ENCODE data around the gene MYEOV. TPM values are rescaled to one million over a fixed set of nuclear protein-coding genes. Genes with fewer than 3 reads are reported as not detected.

MYEOV gene
- total and polyA plus RNA-seq, 4 donors: 0.79 to 0.90 TPM; not detected in 2

GRCh38 chr11:69335007-69335780, 41.2 kb downstream of the MYEOV start:
- H3K27ac ChIP-seq (ENCODE audit: low read depth in 1 of 2, low read length in 2 of 2): no peak overlapping the region
- no peaks in the 10 kb centered on the region for H3K27me3 ChIP-seq (ENCODE audit: control insufficient read depth in 4 of 4, insufficient read depth in 4 of 4, low read length in 3 of 4)
- H3K4me3 ChIP-seq (ENCODE audit: low read depth in 1 of 3, low read length in 3 of 3): no peak overlapping the region
- H3K9ac ChIP-seq (ENCODE audit: low read depth in 1 of 2, low read length in 2 of 2): no peak overlapping the region
- DNase-seq (ENCODE audit: low spot score): peak; percentile 24
- H3K4me1 ChIP-seq (ENCODE audit: control insufficient read depth in 4 of 4, insufficient read depth in 4 of 4, low read length in 3 of 4): no peaks in the 10 kb centered on the region
- TF ChIP-seq REST (IDR thresholded peaks at IDR 0.05): no peak
- H3K36me3 ChIP-seq (ENCODE audit: control insufficient read depth in 4 of 4, insufficient read depth in 3 of 4, low read depth in 1 of 4, low read length in 3 of 4): no peaks in the 10 kb centered on the region
- no peaks in the 10 kb centered on the region for H3K9me3 ChIP-seq (ENCODE audit: control insufficient read depth in 4 of 4, low read length in 3 of 4)
- WGBS: 97% methylated on average over 15 of the region's 15 CpGs

GRCh38 chr11:69335781-69336405, 41.9 kb downstream of the MYEOV start:
- TF ChIP-seq, protein P1, sequence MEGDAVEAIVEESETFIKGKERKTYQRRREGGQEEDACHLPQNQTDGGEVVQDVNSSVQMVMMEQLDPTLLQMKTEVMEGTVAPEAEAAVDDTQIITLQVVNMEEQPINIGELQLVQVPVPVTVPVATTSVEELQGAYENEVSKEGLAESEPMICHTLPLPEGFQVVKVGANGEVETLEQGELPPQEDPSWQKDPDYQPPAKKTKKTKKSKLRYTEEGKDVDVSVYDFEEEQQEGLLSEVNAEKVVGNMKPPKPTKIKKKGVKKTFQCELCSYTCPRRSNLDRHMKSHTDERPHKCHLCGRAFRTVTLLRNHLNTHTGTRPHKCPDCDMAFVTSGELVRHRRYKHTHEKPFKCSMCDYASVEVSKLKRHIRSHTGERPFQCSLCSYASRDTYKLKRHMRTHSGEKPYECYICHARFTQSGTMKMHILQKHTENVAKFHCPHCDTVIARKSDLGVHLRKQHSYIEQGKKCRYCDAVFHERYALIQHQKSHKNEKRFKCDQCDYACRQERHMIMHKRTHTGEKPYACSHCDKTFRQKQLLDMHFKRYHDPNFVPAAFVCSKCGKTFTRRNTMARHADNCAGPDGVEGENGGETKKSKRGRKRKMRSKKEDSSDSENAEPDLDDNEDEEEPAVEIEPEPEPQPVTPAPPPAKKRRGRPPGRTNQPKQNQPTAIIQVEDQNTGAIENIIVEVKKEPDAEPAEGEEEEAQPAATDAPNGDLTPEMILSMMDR (IDR thresholded peaks at IDR 0.05; ENCODE audit: low read depth, low read length, missing input control): no peak
- no peak for TF ChIP-seq HNF4A (conservative IDR thresholded peaks at IDR 0.05)
- TF ChIP-seq TAF1 (conservative IDR thresholded peaks at IDR 0.05): no peak
- no peak for TF ChIP-seq YY1 (IDR thresholded peaks at IDR 0.05)
- no peak for TF ChIP-seq NR2F2 (IDR thresholded peaks at IDR 0.05)
- TF ChIP-seq GABPA (IDR thresholded peaks at IDR 0.05 in 1 of 2, conservative IDR thresholded peaks at IDR 0.05 in 1 of 2): no peak
- no peak for TF ChIP-seq HNF4G (IDR thresholded peaks at IDR 0.05)
- no peak for TF ChIP-seq RAD21 (IDR thresholded peaks at IDR 0.05)
- no peak for TF ChIP-seq SP1 (IDR thresholded peaks at IDR 0.05)
- TF ChIP-seq, protein P2, sequence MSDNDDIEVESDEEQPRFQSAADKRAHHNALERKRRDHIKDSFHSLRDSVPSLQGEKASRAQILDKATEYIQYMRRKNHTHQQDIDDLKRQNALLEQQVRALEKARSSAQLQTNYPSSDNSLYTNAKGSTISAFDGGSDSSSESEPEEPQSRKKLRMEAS (IDR thresholded peaks at IDR 0.05): no peak
- TF ChIP-seq REST (IDR thresholded peaks at IDR 0.05): no peak
- no peak for TF ChIP-seq FOXA1 (IDR thresholded peaks at IDR 0.05)
- no peak for TF ChIP-seq RXRA (IDR thresholded peaks at IDR 0.05)
- no peak for TF ChIP-seq EGR1 (IDR thresholded peaks at IDR 0.05; ENCODE audit: low read depth in 2 of 2)
- no peak for TF ChIP-seq JUND (IDR thresholded peaks at IDR 0.05)
- TF ChIP-seq, protein P3, sequence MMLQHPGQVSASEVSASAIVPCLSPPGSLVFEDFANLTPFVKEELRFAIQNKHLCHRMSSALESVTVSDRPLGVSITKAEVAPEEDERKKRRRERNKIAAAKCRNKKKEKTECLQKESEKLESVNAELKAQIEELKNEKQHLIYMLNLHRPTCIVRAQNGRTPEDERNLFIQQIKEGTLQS (IDR thresholded peaks at IDR 0.05): no peak
- no peak for TF ChIP-seq FOXA2 (IDR thresholded peaks at IDR 0.05)
- Histone ChIP-seq H3K27ac (ENCODE audit: low read depth in 1 of 2, low read length in 2 of 2) (no peak overlapping the region), H3K36me3 (ENCODE audit: control insufficient read depth in 4 of 4, insufficient read depth in 3 of 4, low read depth in 1 of 4, low read length in 3 of 4) (no peaks in the 10 kb centered on the region), H3K4me3 (ENCODE audit: low read depth in 1 of 3, low read length in 3 of 3) (no peak overlapping the region), H3K9ac (ENCODE audit: low read depth in 1 of 2, low read length in 2 of 2) (no peak overlapping the region), H3K9me3 (ENCODE audit: control insufficient read depth in 4 of 4, low read length in 3 of 4) (no peaks in the 10 kb centered on the region), H3K4me1 (ENCODE audit: control insufficient read depth in 4 of 4, insufficient read depth in 4 of 4, low read length in 3 of 4) (no peaks in the 10 kb centered on the region), H3K27me3 (ENCODE audit: control insufficient read depth in 4 of 4, insufficient read depth in 4 of 4, low read length in 3 of 4) (no peaks in the 10 kb centered on the region)
- 90% methylated on average over 12 of the region's 12 CpGs for WGBS
- peak; percentile 29 for DNase-seq (ENCODE audit: low spot score)
